GM12872 (cell line): Measurements from ENCODE around the gene PHF23.

Experiments used
- CTCF ChIP-seq: IDR thresholded peaks from 3 replicates; pipeline ENCODE4 v1.5.1; 2011; ENCODE audit warnings: low read depth, mild to moderate bottlenecking, low read length, moderate library complexity; ENCODE audit not compliant: insufficient read depth

Gene PHF23

GRCh38 chr17:7239091-7240027, at the start of gene PHF23:
PHF23 (minus strand) TSS chr17:7239457; CDS start chr17:7239279, 178 bp downstream.
- TF ChIP-seq CTCF, result no peak

GRCh38 chr17:7285679-7286078, 46.4 kb upstream of the PHF23 start:
- TF ChIP-seq CTCF, result no peak

GRCh38 chr17:7284911-7285310, 45.7 kb upstream of the PHF23 start:
- TF ChIP-seq CTCF, result no peak

- TF ChIP-seq CTCF, result no peak
Observed at GRCh38 chr17:7283471-7284216, 44.4 kb upstream of the PHF23 start.

GRCh38 chr17:7282752-7283321, 43.6 kb upstream of the PHF23 start:
- TF ChIP-seq CTCF, result no peak

- no peak for TF ChIP-seq CTCF
Observed at GRCh38 chr17:7281953-7282751, 42.9 kb upstream of the PHF23 start.
